NCI-H748 treated with DMSO at 0.1 percent for 48 hours (cell line): Measurements from ENCODE around the gene OPN5.

Experiments used
- DNase-seq: peaks from one replicate; lab custom pipeline; 2025; lab: John Stamatoyannopoulos, UW

Gene OPN5

DNA sequence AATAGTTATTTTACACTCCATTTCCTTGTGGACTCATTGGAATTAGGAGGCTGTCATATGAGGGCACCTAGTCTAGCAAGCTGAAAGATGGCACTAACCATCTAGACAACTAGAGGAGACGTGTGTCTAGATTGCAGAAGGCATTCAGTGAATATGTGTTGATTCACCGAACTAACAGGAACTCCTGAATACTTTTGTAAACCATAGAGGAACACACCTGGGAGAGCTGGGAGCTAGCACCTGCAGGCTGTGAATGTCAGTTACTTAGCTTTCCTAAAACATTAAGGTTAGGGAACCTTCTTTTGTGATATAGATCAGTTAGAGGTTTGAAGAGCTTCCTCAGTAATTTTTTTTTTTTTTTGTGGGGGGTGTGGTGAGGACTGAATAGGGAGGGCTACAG lies 7.7 kb downstream of the OPN5 start:
- no peak for DNase-seq

DNA sequence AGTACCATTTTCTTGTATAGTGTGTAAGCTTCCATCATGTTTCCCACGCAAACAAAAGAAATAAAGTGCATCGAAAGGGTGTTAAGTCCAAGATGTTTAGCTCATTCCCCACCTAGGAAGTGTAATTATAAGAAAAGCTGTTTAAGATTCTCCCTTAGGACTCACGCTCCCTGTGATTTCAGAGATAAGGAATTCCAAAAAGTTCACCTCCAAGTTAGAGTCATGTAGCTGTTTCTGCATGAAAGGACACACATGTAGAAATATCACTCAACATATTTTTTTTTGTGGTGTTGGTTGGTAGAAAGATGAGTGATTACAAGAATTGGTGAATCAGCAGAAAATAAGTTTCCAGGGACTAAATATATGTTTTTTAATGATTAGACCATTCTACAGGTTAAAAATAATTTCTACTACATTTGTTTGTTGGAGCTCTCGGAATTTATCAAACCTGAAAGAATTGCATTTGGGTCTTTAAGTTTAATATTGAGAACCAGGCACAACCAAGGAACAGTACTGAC lies 10.4 kb downstream of the OPN5 start:
- no peak for DNase-seq

- DNase-seq = no peak
Observed at GRCh38 chr6:47794577-47795135, 12.8 kb downstream of the OPN5 start.

DNA sequence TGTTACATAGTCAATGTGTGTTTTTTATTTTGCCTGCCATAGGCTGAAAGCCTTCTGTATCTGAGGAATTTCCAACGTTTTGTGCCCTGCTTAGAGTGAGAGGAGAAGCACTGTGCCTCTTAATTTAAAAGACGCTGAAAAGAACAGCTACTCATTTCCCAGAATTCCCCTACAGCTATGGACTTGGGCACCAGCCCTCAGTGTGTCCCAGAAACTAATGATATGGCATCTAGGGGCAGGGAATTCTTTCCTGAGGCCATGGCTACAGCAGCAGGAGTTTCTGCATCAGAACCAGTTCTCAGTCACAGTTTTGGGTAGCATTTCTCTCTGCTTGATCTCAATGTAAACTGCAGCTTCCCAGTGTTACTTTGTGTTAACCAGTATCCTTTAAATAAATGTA lies 20.2 kb downstream of the OPN5 start:
- DNase-seq = no peak

GRCh38 chr6:47804821-47805220 lies 23.0 kb downstream of the OPN5 start:
- no peak for DNase-seq

DNA sequence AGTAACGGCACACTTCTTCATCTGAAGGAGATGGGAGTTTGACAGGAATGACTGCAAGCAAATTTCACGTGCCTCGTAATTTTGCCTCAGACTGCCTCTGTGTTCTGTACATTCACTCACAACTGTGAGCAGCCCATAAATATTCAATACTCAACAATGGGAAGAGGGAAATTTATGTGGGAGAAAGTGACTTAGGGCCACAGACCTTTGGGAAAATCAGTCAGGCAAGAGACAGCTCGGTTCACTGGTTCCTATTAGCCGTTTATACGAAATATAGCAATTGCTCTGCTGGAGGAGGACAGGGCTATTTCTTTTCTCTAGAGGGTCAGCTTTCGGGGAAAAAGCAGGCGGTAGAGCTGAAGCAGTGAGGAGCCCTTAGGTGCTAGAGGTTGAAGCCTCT lies 28.0 kb downstream of the OPN5 start:
- DNase-seq = no peak

DNA sequence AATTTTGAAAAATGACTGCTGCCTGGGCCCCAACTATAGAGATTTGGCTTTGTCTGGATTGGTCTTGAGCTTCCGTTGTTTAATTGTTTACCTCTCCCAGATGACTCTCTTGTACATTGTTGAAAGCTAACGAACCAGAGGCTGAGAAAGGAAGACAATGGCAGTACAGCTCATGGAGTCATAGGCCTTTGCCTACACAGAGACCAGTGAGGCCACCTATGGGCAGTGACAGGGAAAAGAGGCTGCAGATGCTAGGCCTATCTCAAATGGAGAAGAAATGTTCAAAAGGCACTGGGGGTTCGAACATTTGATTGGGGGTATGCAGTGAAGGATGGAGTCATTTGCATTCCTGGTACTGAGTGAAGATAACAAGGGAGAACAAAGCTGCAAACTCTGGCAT lies 29.1 kb downstream of the OPN5 start:
- no peak for DNase-seq

DNA sequence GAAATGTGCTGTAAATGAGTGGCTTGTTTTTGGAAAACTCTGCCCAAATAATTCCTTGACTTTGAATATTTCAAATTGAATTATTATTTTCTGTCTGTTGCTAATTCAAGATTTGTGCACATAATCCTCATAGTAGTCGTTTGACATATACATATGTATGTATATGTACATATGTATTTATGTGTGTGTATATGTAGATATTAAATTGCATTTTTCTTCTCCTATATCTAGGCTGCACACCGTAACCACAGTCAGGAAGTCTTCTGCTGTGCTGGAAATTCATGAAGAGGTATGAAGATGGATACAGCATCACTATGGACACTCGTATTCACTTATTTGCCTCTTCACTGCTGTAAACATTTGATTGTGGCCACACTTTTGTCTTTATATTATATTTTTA lies 29.6 kb downstream of the OPN5 start:
- no peak for DNase-seq

DNA sequence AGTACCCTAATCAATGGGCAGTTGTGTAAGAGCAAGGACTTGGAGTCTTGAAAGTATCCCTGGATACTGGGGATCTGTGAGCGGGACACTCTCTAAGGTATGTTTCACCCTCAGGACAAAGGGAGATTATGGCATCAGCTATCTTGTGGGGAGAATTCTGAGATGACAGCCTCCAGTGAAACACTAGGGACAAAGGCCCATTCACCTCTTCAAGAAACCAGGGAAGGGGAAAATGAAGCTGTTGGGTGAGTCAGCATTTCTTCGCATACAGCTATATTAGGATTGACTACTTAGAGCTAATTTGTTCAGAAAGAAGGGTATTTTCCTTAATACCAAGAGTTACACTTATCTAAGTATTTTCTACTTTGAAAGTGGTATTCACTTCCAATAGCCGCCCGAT lies 35.9 kb downstream of the OPN5 start:
- no peak for DNase-seq

- no peak for DNase-seq
Observed at GRCh38 chr6:47819461-47819860, 37.6 kb downstream of the OPN5 start.

DNA sequence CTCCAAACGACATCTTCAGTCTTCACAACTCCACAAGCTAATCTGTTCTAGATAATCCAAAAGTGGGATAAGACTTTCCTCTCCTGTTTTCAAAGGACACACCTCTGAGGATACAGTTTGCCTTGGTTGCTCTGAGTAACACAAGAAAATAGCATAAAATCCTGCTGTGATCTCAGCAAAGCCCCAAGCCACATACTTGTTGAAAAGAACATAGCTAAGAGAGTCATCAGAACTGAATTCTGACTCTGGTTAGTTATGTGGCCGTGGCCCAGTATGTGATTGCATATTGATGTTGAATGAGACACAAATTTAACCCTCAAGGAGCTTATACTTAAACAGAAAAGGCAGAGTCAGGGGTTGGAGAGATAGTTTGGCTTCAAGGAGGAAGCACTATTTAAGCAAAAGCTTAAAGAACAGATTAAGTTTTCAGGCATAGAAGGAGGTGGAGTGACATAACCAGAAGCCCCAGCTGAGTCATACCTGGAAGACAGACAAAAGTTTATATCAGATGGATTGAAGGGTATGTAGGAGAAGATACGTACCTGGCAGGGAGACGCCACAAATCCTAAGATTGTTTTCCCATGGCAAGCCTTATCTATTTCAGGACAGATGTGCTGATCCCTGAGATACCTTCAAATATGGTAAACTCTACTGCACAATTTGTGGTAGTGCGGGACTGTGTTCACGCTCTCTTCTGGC lies 41.2 kb downstream of the OPN5 start:
- DNase-seq = no peak

GRCh38 chr6:47832386-47833100 lies 50.7 kb downstream of the OPN5 start:
- DNase-seq = no peak

GRCh38 chr6:47834196-47834595 lies 52.4 kb downstream of the OPN5 start:
- no peak for DNase-seq

DNA sequence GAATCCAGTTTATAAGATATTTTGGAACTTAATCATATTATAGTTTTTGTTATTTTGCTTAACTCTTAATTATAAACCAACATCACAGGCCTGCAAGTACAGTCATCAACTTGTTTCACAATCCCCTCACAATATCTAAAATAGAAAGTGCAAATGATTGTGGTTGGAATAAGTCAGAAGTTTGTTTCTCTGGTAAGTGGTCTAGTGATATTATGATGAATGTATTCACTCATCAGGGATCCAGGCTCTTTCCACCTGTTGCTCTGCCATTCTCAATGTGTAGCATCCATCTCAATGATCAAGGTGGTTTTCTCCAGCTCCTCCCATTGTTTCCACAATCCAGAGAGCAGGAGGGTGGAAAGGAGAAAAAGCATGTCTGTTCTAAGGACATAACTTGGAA lies 54.2 kb downstream of the OPN5 start:
- DNase-seq = no peak

- DNase-seq = no peak
Observed at GRCh38 chr6:47836639-47837038, 54.8 kb downstream of the OPN5 start.

DNA sequence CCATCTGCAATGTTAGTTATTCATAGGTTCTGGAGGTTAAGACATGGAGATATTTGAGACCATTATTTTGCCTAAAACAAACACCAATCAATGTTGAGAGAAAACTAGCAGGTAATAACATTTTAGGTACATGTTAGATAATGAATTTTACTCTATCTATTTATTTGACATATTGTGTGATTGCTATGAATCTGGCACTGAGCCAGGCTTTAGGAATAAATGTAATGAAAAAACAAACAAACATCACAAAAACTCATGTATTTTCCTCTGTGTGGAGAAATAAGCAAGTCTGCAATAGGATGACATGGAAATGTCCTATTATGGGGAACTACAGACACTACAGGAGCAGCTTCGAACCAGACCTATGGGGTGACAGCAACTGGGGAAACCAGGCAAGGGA lies 57.8 kb downstream of the OPN5 start:
- no peak for DNase-seq

GRCh38 chr6:47844881-47845280 lies 63.0 kb downstream of the OPN5 start:
- no peak for DNase-seq

DNA sequence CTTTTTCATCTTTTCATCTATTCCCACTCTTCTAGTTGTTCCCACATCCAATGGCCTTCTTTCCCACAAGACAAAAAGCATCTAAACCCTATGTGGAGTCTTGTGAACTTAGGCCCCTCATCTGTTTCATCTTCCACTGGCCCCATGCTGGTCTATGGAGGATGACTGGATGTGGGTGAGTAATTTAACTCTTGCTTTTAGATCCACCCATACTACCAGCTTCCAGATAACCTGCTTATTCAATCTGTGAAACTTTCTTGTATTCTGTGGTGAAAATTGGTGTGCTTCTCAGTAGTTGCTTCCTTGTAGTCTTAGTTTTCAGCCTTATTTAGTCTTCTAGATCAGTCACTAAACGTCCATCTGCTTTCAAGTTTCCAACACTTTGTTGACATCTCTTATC lies 64.9 kb downstream of the OPN5 start:
- no peak for DNase-seq

DNA sequence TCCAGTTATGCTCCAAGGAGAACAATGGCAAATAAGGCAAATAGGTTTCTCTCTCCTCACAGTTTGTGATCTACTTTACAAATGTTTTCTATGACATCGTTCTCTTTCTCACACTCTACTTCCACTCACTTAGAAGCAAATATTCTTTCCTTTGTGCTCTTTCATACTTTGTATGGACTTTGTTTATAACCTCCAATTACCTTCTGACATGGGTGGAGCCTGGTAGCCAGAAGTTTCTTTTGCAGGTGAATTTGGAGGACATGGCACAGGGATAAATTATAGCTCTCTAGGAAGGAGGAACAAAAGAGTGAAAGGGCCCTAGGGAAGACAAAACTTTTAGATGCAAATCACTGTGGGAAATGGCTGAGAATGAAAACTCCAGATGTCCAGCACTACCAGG lies 69.3 kb downstream of the OPN5 start:
- no peak for DNase-seq

GRCh38 chr6:47852727-47853126 lies 70.9 kb downstream of the OPN5 start:
- DNase-seq = peak; percentile 79

DNA sequence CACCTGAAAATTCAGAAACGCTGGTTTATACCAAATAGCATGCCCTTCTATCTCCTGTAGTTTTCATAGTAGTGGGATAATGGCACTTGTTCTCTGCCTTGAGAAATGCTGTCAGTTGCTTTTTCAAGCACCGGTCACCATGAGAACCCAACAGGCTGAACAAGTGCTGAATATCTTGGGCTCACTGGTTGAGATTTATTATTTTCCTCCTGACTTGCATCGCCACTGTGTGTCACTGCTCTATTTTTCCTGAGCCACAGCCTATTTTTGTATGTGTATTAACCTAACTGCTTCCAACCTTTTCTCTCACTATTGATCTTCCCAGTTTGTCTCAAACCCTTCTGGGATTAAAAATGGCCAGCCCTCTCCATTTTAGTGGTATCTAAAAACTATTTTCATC lies 71.9 kb downstream of the OPN5 start:
- no peak for DNase-seq

- DNase-seq = no peak
Observed at GRCh38 chr6:47854971-47855370, 73.1 kb downstream of the OPN5 start.

- DNase-seq = no peak
Observed at GRCh38 chr6:47859175-47859574, 77.3 kb downstream of the OPN5 start.
